Activated B cell treated with CpG ODN at 0.5 μM for 24 hours (primary cell): ENCODE results near the gene DPF3. TPM values are rescaled to one million over a fixed set of nuclear protein-coding genes. Genes with fewer than 3 reads are reported as not detected.

Experiments
- ATAC-seq: fragments of 200-7000 bp; cut with Tn5 transposase; one replicate; pipeline ENCODE4 v1.10.0; 2021; ENCODE audit warnings: low read depth, mild to moderate bottlenecking, moderate library complexity
- CTCF ChIA-PET: fragments of 350-600 bp; sonication (Branson Sonifier 250); formaldehyde crosslinking; loops from one replicate; lab custom pipeline; 2021; ENCODE audit warnings: antibody characterized with exemption; lab: Charles Lee
- POLR2A ChIA-PET: fragments of 350-600 bp; sonication (Branson Sonifier 250); formaldehyde crosslinking; loops from one replicate; lab custom pipeline; 2021; ENCODE audit warnings: antibody characterized with exemption; lab: Charles Lee
- DNase-seq: peaks from one replicate; pipeline ENCODE4 v3.0.0; 2022
- H3K27ac Mint-ChIP-seq: one replicate; pipeline ENCODE4 v1.8.0; 2020; ENCODE audit warnings: mixed read lengths
- H3K27me3 Mint-ChIP-seq: one replicate; pipeline ENCODE4 v1.8.0; 2021; ENCODE audit warnings: mixed read lengths
- H3K36me3 Mint-ChIP-seq: one replicate; pipeline ENCODE4 v1.8.0; 2021; ENCODE audit warnings: low read depth, mixed read lengths
- H3K4me1 Mint-ChIP-seq: one replicate; pipeline ENCODE4 v1.8.0; 2021; ENCODE audit warnings: mixed read lengths
- H3K4me3 Mint-ChIP-seq: one replicate; pipeline ENCODE4 v1.8.0; 2020; ENCODE audit warnings: mild to moderate bottlenecking, mixed read lengths
- H3K9me3 Mint-ChIP-seq: one replicate; pipeline ENCODE4 v1.8.0; 2020; ENCODE audit warnings: mixed read lengths
- CTCF ChIP-seq: fragments of 200-600 bp; IDR thresholded peaks from one replicate; pipeline ENCODE4 v1.8.0; 2022; ENCODE audit warnings: antibody characterized with exemption, mild to moderate bottlenecking
- intact Hi-C: fragments of 100-400 bp; cut with micrococcal nuclease; formaldehyde crosslinking; loops from one replicate; pipeline ENCODE4 v1.15.1; 2024
- total RNA-seq: library from RNA; stranded (reverse); gene quantifications from 2 replicates; pipeline ENCODE4 v1.2.3, GENCODE V29; 2022

The DPF3 gene
- total RNA-seq, 1 donor from 2014 or later, result 3.5 TPM

- POLR2A ChIA-PET, result no interaction called here
- intact Hi-C loops, result no loop called here
- Mint-ChIP-seq H3K36me3 (peaks cover 34% of the 10 kb centered on the region), H3K27me3 (no peaks in the 10 kb centered on the region), H3K27ac (no peak overlapping the region), H3K4me3 (no peak overlapping the region), H3K9me3 (no peaks in the 10 kb centered on the region), H3K4me1 (peaks cover 4% of the 10 kb centered on the region)
- no peak for TF ChIP-seq CTCF
- CTCF ChIA-PET, result interaction anchor here (0.6 kb wide), 1 partner anchor 93 kb away, joined by 3 read pairs; no protein-coding TSS in a partner anchor
- ATAC-seq (no peak), DNase-seq (no peak)
These were observed 210.1 kb downstream of the DPF3 start for GRCh38 chr14:72683787-72684186.

- ATAC-seq, result no peak
- H3K4me3 Mint-ChIP-seq, result no peak overlapping the region
- no peaks in the 10 kb centered on the region for H3K27me3 Mint-ChIP-seq
- H3K27ac Mint-ChIP-seq, result no peak overlapping the region
- H3K36me3 Mint-ChIP-seq, result peaks cover 25% of the 10 kb centered on the region
- peaks cover 18% of the 10 kb centered on the region for H3K4me1 Mint-ChIP-seq
- TF ChIP-seq CTCF, result no peak
- ChIA-PET CTCF (no interaction called here), POLR2A (no interaction called here)
- DNase-seq, result no peak
- H3K9me3 Mint-ChIP-seq, result no peaks in the 10 kb centered on the region
- intact Hi-C loops, result no loop called here
These were observed 211.7 kb downstream of the DPF3 start for GRCh38 chr14:72682188-72682587.

- no peak for TF ChIP-seq CTCF
- Mint-ChIP-seq H3K27ac (no peak overlapping the region), H3K4me3 (no peak overlapping the region), H3K4me1 (peaks cover 30% of the 10 kb centered on the region), H3K9me3 (peaks cover 4% of the 10 kb centered on the region), H3K36me3 (peaks cover 32% of the 10 kb centered on the region), H3K27me3 (no peaks in the 10 kb centered on the region)
- DNase-seq (no peak), ATAC-seq (no peak)
- ChIA-PET POLR2A (no interaction called here), CTCF (interaction anchor here (0.5 kb wide), 1 partner anchor 578 kb away, joined by 3 read pairs; no protein-coding TSS in a partner anchor)
- intact Hi-C loops, result no loop called here
These were observed 212.9 kb downstream of the DPF3 start for GRCh38 chr14:72680853-72681640.

- intact Hi-C loops, result loop anchor here (5.0 kb wide), 1 partner anchor 213 kb away; the partner anchor contains the start of gene DPF3
- H3K4me3 Mint-ChIP-seq, result no peak overlapping the region
- H3K27me3 Mint-ChIP-seq, result no peaks in the 10 kb centered on the region
- CTCF ChIA-PET, result no interaction called here
- no peak for DNase-seq
- no peak for TF ChIP-seq CTCF
- peaks cover 22% of the 10 kb centered on the region for H3K36me3 Mint-ChIP-seq
- no peak for ATAC-seq
- H3K27ac Mint-ChIP-seq, result no peak overlapping the region
- H3K9me3 Mint-ChIP-seq, result peaks cover 4% of the 10 kb centered on the region
- H3K4me1 Mint-ChIP-seq, result peaks cover 44% of the 10 kb centered on the region
- POLR2A ChIA-PET, result no interaction called here
These were observed 214.3 kb downstream of the DPF3 start for GRCh38 chr14:72679536-72680151.

GRCh38 chr14:72679141-72679535 lies 214.8 kb downstream of the DPF3 start:
- POLR2A ChIA-PET, result no interaction called here
- no peak for DNase-seq
- no peak for ATAC-seq
- H3K9me3 Mint-ChIP-seq, result peaks cover 4% of the 10 kb centered on the region
- no peaks in the 10 kb centered on the region for H3K27me3 Mint-ChIP-seq
- H3K36me3 Mint-ChIP-seq, result peaks cover 17% of the 10 kb centered on the region
- intact Hi-C loops, result loop anchor here (5.0 kb wide), 1 partner anchor 213 kb away; the partner anchor contains the start of gene DPF3
- TF ChIP-seq CTCF, result no peak
- no peak overlapping the region for H3K4me3 Mint-ChIP-seq
- H3K4me1 Mint-ChIP-seq, result peaks cover 48% of the 10 kb centered on the region
- no peak overlapping the region for H3K27ac Mint-ChIP-seq
- CTCF ChIA-PET, result no interaction called here
